ENCODE measurements around the gene RNF227.

GRCh38 chr17:7940034-7940433, 23.9 kb upstream of the RNF227 start:
- no peak for TF ChIP-seq GLIS3 (CRISPR knock-in tag; IDR thresholded peaks at IDR 0.05)
- TF ChIP-seq PATZ1 (CRISPR knock-in tag; IDR thresholded peaks at IDR 0.05; ENCODE audit: borderline replicate concordance) = no peak
- TF ChIP-seq ZNF565 (CRISPR knock-in tag; conservative IDR thresholded peaks at IDR 0.05; ENCODE audit: low read depth) = no peak
- no peak for TF ChIP-seq ZNF70 (CRISPR knock-in tag; IDR thresholded peaks at IDR 0.05)
- TF ChIP-seq ZFP30 (CRISPR knock-in tag; IDR thresholded peaks at IDR 0.05) = no peak
- no peak for TF ChIP-seq SNAI2 (CRISPR knock-in tag; IDR thresholded peaks at IDR 0.05)
- no peak for TF ChIP-seq TCF4 (CRISPR knock-in tag; IDR thresholded peaks at IDR 0.05; ENCODE audit: borderline replicate concordance)
- TF ChIP-seq CSRNP3 (CRISPR knock-in tag; IDR thresholded peaks at IDR 0.05) = no peak

All from SK-N-SH treated with all-trans-retinoic acid at 6 μM for 48 hours (cell line).